HG03045 (cell line): ENCODE results near the gene CD28.
A peak's percentile ranks its signal among the peaks of the same experiment; 100 is the strongest.

Experiments used
- ATAC-seq: cut with Tn5 transposase; IDR thresholded peaks from one replicate; pipeline ENCODE4 v1.9.1; 2021; ENCODE audit warnings: mild to moderate bottlenecking, moderate library complexity; ENCODE audit not compliant: unreplicated experiment

Gene CD28

DNA sequence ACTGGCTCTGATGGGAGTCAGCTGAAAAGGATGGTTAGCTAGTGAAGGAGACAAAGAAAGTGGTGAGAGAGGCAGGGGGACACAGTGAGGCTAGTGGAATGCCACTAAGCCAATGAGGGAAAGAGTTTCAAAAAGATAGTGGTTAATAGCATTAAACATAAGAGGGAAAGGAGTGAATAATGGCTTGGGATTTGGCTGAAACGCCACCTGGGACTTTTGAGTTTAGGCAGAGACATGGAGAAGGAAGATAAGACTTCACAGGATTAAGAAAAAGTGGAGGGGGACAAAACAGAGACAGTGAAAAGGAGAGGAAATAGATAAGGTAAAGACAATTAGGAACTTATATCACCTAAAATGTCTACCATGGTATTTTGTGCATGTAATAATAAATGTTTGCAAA lies 6.9 kb downstream of the CD28 start:
- no peak for ATAC-seq

DNA sequence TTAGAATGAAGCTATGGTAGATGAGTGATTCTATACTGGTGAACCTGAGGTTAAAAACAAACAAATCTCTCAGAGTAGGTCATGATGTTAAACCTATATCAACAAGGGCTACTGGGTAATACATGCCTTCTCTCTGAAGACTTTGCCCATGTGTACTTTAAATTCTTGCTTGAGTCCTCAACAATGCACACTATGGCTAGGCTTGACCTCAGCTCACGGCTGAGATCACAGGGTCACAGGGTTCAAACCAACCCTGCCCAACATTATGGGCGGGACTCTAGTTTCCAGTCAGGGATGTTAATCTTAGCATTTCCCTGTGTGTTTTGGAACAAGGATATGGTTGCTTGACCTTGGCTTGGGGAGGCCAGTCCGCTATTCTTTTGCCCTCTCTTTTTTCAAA lies 7.7 kb downstream of the CD28 start:
- no peak for ATAC-seq

DNA sequence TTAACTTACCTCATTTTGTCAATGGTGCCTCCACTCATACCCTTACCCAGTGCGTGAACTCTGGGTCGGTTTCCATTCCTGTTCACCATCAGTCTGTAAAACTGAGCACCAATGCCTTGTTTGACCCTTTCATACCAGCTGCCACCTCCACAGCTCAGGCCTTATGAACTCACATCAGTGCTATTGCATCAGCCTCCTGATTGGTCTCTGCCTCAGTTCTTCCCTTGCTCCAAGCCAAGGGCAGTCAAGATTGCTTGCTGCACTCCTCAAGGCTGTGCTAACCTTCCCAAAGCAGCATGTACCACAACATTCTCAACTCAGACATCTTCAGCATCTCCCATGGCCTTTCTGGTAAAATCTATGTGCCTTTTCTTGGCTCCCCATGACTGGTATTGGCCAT lies 9.3 kb downstream of the CD28 start:
- ATAC-seq: no peak

- ATAC-seq: peak; percentile 89
Measured at GRCh38 chr2:203718087-203718486, 11.6 kb downstream of the CD28 start.

DNA sequence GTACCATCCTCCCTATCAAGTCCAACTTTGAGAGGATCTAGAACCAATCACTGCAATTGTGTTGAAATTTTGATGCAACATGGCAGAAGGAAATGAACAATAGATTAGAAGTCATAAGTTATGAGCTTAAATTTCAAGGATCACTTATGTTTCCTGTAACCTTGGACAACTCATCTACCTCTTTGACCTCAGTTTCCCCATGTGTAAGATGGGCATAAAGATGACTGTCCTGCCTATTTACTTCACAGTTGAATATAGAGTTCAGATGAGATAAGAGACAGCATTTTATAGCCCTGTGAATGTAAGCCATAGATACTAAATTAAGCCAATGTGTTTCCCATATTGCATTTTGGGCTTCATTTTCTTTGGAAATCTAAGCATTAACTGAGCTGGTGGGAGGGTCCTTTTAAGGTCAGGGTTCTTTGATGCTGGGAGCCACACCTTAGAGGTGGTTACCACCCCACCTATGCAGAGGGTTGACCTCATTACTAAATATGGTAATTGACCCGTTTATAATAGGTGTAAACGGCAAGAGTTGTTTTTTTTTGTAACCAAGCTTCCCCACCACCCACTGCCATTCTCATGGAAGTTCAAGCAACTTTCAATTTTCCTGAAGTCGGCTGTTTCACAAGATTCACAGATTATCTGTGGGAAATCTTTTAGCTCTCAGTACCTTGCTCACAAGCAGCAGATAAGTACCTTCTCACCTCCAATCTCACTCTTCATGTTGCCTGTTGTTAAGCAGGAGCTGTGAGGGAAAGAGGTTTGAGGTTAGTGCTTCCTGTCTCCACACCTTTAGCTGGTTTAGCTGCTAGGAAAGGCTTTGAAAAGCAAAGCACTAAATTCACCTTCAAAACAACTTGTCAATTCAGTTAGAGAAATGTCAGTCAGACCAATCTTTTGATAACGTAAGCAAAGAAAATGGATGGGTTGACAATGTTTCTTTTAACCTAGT lies 13.3 kb downstream of the CD28 start:
- ATAC-seq: no peak

- ATAC-seq: no peak
Measured at GRCh38 chr2:203720915-203721672, 14.7 kb downstream of the CD28 start.

DNA sequence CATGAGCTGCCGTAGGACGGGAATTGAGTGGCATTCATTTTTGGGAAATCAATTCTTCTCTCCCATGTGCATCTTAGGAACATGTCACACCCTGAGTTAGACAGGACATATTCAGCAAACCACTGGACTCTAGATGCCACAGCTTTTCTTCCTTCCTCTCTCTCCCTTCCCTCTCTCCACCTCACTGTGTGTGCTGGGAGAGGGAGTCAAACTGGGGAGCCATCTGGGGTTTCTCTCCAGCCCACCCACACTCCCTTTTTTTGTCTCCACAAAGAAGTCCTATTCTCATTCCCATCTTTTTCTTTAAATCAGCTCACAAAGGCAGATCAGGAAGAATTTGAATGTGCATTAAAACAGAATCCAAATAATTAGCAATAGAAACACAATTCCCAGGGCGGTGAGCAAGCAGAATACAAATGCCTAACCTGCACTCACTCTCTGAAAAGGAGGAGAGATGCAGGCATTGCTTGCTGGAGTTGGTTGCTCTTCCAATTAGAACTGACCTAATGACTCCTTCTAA lies 15.4 kb downstream of the CD28 start:
- ATAC-seq: no peak

DNA sequence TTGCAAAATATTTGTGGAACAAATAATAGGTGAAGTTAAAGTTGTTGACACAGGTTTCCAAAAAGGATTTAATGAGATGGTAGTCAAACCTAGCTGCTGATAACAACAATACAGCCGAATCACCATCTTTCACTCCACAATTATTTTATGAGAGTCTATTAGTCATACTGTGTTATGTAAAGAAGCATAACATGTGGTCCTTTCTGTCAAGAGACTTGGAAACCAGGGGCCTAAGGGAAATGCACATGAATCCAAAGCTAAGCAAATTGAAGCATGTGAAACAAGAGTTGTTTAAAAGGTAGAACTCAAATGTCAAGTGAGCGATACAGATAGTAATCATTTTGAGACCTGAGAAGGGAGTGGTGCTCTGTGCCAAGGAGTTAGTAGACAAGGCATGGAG lies 16.0 kb downstream of the CD28 start:
- no peak for ATAC-seq

- ATAC-seq: no peak
Measured at GRCh38 chr2:203728321-203728720, 21.9 kb downstream of the CD28 start.

- ATAC-seq: no peak
Measured at GRCh38 chr2:203730076-203730729, 23.8 kb downstream of the CD28 start.

- ATAC-seq: no peak
Measured at GRCh38 chr2:203730883-203731282, 24.4 kb downstream of the CD28 start.

GRCh38 chr2:203732092-203732952 lies 25.9 kb downstream of the CD28 start:
- no peak for ATAC-seq

GRCh38 chr2:203732953-203733510 lies 26.6 kb downstream of the CD28 start:
- no peak for ATAC-seq

DNA sequence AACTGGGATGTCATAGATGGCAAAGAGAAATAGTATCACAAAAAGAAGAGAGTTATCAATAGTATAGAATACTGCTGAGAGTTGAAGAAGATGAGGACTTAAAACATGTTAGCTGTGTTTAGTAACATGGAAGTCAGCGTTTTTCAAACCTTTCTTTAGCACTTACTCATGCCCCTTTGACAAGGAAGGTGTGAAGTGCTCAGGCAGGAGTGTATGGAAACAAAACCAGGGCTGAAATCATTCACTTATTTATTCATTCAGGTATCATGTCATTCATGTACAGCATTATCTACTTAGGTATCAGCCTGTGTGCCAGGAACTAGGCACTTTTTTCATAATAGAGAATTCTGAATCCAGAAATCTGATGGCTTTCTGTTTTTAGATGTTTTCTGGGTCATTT lies 27.2 kb downstream of the CD28 start:
- no peak for ATAC-seq

DNA sequence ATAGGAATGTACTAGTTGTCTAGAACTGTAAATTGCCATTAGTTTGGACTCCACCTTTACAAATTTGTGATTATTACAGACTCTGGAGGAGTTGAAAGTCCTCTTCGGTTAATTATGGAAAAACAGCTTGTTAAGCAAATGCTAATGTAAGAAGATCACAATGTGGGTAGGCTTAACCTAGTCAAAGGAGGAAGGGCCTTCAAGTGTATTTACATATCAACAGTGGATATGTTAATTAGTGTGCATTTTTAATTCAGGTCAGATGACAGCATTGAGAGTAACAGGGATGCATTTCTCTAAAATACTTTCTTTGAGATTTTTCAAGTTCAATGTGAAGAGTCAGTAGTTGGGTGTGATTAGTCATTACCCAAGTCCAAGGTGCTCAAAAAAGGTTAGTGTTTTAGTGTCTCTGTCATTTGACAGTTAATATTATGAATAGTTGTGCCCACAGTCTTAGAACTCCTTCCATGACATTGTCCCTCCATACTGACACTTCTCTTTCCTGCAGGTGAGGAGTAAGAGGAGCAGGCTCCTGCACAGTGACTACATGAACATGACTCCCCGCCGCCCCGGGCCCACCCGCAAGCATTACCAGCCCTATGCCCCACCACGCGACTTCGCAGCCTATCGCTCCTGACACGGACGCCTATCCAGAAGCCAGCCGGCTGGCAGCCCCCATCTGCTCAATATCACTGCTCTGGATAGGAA lies 28.0 kb downstream of the CD28 start:
- no peak for ATAC-seq

DNA sequence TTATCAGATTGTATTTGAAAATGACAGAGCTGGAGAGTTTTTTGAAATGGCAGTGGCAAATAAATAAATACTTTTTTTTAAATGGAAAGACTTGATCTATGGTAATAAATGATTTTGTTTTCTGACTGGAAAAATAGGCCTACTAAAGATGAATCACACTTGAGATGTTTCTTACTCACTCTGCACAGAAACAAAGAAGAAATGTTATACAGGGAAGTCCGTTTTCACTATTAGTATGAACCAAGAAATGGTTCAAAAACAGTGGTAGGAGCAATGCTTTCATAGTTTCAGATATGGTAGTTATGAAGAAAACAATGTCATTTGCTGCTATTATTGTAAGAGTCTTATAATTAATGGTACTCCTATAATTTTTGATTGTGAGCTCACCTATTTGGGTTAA lies 30.9 kb downstream of the CD28 start:
- ATAC-seq: no peak

DNA sequence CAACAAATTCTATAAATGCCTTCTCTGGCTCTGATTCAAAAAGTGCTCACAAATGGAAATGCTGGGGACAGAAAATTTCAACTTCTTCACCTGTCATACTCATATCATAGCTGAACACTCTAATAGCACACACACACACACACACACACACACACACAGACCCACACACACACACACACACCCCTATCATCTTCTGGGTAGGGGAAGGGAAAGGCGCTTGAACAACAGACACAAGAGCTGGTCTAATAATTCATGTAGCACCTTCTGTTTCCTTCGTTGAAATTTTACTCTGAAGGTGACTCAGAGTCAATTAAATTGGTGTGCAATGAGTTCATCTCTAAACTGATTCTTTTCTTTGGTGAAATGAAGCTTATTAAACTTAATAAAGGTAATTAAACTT lies 32.9 kb downstream of the CD28 start:
- no peak for ATAC-seq

DNA sequence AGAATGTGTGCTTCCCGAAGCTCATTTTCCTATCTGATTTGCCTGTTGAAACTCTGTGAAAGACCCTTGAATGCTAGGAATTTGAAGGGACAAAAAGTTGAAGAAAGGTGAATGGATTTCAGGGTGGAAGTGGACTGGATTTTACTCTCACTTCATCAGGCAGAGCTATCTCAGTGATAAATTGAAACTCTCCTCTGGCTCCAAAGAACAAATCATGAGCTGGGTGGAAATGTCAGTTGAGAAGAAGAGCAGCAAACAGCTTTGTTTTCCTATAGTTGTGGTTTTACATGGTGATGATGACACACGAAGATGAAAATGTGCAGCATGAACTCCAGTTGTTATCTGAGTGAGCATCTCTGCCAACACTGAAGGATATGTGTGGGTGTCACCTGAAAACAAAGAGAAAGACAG lies 34.4 kb downstream of the CD28 start:
- no peak for ATAC-seq

DNA sequence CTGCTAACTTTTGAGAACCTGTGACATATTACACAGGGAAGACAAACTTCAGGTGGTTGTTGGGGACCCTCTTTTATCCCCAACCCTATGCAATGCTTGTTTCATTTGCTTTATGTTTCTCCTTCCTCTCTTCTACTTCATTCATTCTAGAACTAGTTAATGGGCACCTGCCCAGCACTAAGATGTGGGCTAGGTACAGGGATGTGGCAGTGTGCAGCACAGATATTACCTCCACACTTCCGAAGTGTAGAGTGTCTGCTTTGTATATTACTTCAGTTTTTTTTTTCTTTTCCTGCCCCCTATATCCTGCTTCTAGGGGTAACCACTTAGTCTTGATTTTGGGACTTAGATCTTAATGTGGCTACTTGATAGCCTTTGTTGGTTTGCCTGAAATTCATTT lies 35.1 kb downstream of the CD28 start:
- ATAC-seq: no peak
